RPMI8226 (cell line): Measurements from ENCODE around the gene TMEM258.

Experiments
- DNase-seq: peaks from one replicate; pipeline ENCODE4 v3.0.0-alpha.2; 2015

TMEM258 gene

DNA sequence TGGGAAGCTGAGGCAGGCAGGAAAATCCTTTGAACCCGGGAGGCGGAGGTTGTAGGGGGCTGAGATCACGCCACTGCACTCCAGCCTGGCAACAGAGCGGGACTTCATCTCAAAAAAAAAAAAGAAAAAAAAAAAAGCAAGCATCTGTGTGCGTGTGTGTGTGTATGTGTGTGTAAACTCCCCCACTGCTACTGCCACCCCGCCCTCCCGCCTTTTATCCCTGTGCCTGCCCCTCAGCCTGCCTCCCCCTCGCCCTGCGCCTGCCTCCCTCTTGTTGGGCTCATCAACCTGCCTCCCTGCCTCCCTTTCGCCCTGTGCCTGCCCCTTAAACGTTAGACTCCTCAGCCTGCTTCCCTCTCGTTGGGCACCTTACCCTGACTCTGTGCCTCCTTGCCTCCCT, 18.0 kb downstream of the TMEM258 start:
- no peak for DNase-seq

DNA sequence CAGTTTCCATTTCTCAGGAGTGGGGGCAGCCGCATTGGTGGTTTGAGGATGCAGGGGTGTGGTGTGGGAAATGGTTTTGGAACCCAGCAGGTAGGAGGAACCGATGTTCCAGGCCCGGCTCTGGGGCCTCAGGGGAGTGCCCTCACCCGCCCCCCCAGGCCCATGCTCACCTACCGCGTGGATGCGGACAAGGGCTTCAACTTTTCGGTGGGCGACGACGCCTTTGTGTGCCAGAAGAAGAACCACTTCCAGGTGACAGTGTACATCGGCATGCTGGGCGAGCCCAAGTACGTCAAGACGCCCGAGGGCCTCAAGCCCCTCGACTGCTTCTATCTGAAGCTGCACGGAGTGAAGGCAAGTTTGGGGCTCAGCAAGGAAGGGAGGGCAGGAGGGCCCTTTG, 18.6 kb downstream of the TMEM258 start:
- no peak for DNase-seq

DNA sequence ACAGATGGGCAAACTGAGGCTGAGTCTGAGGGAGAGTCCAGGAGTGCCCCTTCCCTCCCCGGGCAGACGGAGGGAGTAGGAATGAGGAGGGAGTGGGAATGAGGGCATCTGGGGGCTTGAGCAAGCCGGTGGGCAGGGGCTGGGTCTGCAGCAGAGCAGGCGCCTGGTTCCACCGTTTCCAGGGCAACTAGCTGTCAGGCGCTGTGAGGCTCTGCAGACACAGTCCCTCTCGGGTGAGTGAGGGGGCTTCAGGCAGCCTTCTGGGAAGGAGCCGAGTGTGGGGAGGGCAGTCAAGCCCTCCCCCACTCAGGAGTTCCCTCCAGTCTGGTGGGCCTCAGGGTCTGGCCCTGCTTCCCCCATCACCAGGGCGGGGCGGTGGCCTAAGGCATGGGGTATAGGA, 19.0 kb downstream of the TMEM258 start:
- DNase-seq, result no peak

DNA sequence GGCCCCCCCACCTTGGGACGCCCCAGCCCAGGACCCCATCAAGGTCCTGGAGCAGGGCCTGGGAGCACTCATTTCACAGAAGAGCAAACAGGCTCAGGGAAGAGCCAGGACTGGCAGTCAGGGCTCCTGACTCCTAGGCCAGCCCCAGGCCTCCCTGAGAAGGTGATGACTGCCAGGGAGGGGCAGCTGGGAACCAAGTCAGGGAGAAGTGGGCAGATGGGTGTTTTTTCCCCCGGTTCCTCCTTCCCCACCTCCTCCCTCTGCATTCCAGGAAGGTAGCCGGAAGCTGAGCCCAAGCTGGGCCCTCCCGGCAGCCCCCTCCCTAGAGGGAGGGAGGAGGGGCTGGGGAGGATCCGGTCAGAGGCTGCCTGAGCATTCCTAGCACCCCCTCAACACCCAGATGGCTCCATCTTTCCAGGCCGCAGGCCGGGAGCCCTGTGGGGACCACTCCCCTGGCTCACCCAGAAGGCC, 20.4 kb downstream of the TMEM258 start:
- no peak for DNase-seq

DNA sequence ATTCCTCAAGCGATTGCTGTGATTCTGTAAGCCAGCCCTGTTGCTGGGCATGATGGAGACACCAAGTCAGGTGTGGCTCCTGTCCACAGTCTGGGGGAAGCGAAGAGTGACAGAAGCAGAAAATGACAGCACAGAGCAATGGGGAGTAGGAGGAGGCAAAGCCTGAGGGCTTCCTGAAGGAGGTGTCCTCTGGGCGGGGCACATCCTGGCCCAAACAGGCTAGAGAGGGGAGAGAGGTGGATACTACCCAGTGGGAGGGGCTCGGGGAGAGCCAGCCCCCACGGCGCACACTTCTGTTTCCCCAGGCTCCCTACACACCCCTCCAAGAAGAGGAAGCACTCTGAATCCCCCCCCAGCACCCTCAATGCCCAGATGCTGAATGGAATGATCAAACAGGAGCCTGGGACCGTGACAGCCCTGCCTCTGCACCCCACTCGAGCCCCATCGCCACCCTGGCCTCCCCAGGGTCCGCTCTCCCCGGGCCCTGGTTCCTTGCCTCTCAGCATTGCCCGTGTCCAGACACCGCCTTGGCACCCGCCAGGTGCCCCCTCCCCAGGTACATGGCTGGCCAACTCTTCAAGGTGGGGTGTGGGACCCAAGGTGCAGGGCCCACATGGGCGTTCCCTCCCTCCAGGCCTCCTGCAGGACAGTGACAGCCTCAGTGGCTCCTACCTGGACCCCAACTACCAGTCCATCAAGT, 21.1 kb downstream of the TMEM258 start:
- DNase-seq, result no peak

DNA sequence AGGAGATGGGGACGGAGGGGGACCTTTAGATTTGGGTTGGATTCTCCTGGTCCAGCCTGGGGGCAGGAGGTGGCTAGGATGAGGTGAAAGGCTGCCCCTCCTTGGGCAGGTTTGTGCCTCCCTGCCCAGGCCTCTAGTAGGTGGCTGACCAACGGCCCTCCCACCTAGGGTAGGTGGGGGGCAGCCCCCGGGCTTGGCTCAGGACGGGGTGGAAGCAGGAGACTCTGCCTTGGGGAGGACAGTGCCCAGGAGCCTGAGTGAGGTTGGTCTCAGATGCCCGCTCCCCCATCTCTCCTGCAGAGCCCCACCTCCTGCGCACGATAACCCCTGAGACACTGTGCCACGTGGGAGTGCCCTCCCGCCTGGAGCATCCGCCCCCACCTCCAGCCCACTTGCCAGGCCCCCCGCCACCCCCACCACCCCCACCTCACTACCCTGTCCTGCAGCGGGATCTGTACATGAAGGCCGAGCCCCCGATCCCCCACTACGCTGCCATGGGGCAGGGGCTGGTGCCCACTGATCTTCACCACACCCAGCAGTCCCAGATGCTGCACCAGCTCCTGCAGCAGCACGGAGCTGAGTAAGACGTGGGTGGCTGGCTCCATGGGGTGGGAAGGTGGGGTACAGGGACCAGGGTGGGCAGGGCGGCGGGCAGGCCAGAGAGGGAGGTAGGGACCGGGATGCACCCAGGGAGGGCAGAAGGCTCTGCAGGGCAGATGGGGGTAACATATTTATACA, 22.3 kb downstream of the TMEM258 start:
- no peak for DNase-seq

DNA sequence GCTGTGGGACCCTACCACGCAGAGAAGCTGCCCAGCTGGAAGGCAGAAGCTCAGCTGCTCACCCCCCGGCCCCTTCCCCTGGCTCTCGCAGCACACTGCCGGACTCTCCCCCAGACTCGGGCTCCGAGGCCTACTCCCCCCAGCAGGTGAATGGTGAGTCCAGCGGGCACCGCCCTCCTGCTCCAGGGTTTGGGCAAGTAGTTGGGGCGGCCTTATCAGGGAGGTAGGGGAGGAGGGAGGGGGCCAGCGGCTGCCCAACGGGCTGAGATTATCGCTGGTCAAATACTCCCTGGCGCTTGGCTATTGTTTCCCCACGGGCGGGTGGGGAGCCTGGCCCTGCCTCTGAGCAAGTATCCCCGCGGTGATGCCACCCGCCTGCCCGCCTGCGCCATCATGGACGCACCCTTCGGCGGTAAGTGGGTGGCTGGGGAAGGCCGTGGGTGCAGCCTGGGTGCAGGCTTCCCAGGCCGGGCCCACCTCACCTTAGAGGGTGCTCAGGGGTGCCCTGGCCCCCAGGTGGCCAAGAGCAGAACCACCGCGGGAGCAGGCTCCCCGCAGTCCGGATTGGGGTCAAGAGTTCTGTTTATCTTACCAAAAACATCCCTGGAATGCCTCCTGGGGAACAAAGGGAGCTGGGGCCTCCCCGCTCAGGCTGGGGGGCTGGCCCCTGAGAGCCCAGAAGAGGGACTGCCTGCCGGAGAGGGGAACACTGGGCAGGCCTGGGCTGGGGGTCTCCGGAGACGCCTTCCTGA, 23.1 kb downstream of the TMEM258 start:
- no peak for DNase-seq

DNA sequence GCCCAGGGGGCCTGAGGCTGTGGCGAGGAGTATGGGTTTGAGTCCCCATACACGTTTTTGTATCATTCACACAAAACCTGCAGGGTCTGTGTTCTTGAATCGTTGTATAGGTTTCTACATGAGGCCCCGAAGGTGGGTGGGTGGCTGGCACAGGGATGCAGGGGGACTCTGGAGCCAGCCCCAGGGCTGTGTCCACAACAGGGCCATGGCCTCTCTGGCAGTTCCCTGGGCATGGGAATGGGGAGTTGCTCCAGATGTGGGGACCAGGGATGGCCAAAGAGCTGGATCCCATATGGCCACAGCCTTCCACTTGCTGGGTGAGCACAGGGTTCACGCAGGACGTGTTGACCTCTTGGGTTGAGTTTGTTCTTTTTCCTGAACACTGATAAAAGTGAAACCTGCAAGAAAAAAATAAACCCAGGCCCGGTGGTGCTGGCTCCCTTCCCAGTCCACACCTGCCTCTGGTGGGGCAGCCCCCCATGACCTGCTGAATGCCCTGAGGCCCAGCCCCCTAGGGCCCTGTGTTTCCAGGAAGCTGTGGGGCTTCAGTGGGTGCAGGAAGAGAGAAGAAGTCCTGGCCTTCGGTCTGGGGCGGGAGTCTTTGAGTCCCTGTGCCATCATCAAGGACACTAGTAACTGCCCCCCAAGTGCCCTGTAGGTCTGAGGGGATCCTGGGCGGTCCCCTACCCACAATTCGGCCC, 23.9 kb downstream of the TMEM258 start:
- peak; percentile 88 for DNase-seq

DNA sequence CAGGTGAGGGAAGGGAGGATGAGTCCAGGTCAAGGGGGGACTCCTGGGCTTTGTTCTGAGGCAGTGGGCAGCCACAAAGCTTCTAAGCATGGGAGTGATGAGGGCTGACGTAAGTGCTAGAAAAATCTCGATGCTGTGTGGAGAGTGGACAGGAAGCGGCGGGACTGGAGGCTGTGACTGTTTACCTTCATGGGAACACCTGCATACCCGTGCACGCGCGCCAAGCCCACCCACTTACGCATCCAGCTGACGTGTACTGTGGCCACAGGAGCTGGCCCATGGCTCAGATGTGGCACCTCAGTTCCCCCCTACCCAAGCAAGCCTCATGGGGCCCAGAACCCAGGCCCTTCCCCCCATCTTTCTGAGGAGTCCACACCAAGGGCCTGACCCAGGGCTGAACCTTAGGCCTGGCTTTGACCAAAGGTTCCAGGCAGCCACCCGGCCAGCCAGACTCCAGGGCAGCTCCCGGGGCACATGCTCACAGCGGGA, 26.0 kb downstream of the TMEM258 start:
- DNase-seq, result no peak

DNA sequence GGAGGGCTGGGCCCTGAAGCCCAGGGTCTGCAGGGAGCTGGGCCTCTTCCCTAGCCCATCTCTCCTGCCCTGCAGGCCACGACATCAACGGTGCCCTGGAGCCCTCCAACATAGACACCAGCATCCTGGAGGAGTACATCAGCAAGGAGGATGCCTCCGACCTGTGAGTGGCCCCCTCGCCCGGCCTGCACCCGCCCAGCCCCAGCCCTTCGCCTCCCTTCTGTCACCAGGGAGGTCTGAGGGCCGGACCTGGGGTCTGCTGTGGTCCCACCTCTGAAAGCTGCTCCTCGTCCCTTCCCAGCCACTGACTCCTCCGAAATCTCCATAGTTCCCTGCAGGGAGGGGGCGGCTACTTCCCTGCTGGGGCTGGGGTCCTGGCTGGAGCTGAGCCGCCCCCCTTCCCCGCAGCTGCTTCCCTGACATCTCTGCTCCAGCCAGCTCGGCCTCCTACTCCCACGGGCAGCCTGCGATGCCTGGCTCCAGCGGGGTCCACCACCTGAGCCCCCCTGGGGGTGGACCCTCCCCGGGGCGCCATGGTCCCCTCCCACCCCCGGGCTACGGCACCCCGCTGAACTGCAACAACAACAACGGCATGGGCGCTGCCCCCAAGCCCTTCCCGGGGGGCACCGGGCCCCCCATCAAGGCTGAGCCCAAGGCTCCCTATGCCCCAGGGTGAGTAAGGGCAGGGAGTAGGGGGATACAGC, 26.7 kb downstream of the TMEM258 start:
- DNase-seq, result no peak

DNA sequence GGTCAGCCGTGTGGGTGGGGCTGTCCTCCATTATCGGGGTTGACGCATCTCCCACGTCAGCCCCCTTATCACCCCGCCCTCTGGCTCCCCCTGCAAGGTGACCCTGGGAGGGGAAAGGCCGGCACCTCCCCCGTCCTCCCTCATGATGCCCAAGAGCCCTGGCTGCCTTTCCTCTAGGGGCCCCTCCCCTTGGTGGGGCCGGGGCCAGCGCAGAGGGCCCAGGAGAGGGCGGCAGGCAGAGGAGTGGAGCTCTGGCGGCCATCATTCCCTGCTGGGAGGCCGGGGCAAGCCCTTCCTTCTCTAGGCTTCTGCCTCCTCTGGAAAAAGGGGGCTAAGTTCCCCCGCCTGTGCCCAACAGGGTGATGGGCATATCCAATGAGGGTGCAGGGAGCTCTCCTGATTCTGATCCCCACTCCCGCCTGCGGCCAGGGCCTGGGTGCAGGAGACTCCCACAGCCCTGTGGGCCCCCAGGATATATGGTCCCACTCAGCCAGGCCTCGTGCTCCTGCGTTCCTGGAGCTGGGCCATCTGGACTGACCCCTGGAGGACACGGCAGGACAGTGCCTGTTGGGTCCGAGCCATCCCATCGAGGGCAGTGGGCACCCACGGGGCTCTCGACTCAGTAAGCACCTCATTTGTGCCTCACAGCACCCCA, 27.7 kb downstream of the TMEM258 start:
- DNase-seq, result no peak

DNA sequence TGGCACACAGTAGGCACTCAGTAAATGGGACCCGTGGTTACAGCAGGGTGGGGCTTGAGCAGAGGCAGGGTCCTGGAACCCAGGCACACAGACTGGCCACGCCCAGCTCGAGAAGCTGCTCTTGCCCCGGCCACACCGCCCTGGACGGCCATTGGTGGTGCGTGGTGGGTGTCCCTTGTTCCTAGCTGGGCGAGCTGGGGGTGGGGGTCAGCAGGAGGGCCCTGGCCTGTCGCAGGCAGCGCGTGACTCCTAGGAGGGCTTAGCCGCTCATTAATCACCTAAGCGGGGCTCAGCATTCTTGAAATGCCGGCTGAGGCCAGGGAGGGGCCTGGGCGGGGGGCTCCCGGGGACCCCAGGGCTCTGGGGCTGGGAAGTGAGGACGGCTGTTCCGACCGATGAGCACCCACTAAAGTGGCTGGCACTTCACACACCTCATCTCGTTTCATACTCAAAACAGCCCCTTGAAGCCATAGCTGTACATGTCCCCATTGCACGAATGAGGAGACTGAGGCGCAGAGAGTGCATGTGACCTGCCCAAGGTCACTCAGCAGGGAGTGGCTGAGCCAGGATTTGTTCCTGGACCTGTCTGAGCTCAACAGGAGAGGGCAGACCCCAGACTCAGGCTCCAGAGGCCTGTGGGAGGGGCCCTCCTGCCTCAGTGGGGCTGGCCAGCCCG, 28.3 kb downstream of the TMEM258 start:
- no peak for DNase-seq

DNA sequence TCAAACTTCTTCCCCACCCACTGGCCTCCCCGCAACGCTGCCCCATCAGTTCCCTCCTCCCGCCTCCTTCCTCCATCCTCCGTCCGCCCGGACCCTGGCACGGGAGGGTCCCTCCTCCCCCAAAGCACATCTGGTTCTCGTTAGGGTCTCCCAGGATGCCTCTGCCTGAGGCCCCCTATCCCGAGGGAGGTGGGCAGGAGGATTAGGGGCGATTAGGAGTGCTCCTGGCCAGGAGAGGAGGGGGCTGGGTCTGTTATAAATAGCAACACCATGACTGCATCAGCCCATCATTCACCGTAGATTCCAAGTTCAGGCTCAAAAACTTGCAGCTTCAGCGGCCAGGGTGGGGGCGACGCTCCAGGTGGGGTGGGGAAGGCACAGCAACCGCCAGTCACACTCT, 29.6 kb downstream of the TMEM258 start:
- DNase-seq, result no peak

DNA sequence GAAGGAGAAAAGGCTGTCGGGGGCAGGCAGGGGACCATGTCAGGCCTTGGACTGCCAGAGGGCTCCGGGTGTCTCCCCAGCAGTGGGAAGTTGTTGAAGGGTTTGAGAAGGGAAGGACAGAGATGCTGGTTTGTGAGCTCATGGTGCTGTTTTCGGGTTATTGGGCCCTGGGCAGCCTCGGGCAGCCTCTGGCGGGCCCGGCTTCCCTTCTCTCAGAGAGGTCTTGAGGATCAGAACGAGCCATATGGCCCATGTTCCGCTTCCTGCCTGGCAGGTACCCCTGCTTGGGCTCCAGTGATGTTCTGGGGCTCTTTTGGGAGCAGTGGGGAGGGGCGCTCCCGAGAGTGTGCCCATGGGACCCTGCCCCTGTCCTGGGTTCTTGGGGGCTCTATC, 30.2 kb downstream of the TMEM258 start:
- DNase-seq, result no peak

DNA sequence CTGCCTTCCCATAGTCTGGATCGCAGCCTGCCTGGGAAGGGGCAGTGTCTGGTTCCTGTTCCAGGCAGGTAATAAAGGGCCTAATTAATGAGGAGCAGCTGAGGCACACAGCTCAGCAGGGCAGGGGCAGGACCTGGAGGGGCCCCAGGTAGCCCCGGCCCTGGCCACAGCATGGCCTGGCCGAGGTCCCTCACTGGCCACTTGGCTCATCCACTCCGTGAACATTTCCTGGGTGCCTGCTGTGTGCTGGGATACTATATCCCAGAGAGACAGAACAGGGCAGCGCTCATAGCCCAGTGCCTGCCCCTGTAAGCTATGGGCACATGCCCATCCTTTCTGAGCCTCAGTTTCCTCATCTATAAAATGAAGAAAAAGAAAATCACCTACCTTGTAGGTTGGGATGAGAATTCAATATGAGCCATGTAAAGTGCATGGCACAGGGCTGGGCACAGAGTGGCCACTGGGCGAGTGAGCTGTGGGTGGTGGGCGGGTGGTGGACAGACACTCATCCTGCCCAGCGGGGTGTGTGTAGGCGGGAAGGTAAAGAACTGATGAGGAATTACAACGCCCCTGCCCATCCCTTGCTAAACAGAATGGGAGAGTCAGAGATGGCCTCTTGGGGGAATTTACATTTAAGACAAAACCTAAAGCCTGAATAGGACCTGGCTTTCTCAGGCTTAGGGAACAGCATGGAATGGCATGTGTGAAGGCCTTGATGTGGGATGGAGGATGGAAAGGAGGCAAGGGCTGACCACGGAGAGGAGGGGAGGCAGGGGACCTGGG, 30.8 kb downstream of the TMEM258 start:
- DNase-seq, result no peak

DNA sequence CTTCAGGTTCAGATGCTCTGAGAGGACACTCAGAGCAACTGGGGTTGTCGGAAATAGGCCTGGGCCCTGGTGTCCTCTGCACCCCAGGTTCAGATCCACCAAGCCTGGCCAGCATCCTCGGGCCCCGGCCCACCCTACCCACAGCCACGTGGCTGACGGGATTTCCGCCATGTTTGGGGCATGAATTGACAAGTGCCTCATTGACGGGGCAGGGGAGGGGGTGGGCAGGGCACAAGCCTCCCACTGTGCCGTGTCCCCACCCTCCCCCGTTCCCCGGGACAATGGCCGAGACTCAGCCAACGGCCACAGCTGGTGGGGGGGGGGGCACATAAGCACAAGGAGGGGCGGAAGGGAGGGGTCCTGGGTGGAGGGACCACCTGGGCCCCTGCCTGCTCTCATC, 31.5 kb downstream of the TMEM258 start:
- no peak for DNase-seq

DNA sequence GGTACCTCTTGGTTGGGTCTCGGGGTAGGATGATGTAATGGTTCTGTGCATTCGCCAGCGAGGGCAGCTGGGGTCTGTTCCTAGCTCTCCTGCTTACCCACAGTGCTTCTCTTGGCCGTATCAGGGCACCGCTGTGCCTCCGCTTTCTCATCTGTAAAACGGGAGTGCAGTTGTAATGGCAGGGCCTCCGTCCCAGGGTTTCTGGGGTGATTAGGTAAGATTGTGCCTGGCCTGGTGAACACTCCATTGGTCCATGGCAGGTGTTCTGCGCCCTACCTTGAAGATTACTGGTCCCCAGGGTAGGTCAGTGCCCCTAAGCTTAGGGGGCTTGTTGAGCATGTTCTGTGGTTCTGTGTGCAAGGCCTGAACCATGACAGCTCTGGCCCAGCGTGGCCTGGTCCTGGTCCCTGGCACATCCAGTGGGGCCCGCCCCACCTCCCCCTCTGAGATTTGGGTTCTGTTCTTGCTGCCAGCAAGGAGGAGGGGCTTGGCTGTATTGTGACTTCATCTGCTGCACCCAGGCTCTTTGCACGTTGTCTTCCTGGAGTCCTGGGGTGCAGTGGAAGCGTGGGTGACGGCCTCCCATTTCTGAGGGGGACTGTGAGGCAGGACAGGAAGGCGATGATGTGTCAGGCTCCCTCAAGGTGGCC, 35.1 kb downstream of the TMEM258 start:
- DNase-seq, result no peak

DNA sequence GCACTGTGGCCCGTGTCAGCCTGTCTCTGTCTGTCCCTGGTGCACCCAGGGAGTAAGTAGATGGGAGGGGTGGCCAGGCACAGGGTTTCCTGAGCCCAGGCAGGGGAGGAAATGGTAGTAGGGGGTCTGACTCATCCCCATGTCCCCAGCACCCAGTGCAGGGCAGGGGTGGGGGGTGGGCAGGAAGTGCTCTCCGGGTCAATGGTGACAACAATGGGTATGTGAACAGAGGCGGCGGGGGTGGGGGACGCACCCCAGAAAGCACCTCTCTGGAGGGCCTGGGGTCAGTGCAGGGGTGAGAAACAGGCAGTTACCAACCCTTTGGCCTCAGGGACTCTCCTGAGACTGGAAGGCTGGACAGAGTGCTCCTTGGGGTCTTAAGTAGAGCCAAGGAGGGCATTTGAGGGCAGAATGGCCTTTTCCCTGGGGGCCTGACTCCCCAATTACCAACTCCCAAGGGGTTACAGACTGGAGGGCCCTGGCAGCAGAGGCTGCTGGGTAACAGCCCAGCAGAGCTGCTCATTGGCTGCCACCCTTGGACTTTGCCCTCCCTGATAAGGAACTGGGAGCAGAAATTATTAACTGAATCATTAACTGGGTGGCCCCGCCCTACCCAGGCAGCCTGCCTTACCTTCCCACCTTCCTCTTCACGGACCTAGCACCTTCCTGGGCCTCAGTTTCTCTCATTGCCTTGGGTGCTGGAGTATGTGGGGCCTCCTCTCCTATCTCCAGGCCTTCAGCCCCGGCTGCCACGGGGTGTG, 35.8 kb downstream of the TMEM258 start:
- no peak for DNase-seq

DNA sequence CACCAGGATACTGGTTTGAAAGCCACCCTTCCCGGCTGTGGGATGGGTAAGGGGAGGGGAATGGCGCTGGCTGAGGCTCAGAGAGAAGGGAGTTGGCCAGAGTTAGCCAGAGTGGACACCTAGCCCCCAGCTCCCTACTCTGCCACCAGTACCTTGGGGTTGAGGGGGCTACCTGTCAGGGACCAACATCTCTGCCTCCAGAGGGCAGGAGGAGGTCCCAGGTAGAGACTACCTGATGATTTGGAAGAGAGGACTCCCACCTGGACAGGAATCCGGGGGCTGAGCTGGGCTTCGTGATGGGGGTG, 36.3 kb downstream of the TMEM258 start:
- DNase-seq, result no peak
